Stimulated activated CD4-positive, alpha-beta T cell treated with anti-CD3 and anti-CD28 coated beads, Interleukin-2, amount 100 ng/mL, for 4 hours (primary cell): ENCODE measurements around the gene RECQL5.

Experiments
- DNase-seq: peaks from one replicate; pipeline ENCODE4 v3.0.0-alpha.2; 2020; ENCODE audit warnings: low read depth

RECQL5 gene

DNA sequence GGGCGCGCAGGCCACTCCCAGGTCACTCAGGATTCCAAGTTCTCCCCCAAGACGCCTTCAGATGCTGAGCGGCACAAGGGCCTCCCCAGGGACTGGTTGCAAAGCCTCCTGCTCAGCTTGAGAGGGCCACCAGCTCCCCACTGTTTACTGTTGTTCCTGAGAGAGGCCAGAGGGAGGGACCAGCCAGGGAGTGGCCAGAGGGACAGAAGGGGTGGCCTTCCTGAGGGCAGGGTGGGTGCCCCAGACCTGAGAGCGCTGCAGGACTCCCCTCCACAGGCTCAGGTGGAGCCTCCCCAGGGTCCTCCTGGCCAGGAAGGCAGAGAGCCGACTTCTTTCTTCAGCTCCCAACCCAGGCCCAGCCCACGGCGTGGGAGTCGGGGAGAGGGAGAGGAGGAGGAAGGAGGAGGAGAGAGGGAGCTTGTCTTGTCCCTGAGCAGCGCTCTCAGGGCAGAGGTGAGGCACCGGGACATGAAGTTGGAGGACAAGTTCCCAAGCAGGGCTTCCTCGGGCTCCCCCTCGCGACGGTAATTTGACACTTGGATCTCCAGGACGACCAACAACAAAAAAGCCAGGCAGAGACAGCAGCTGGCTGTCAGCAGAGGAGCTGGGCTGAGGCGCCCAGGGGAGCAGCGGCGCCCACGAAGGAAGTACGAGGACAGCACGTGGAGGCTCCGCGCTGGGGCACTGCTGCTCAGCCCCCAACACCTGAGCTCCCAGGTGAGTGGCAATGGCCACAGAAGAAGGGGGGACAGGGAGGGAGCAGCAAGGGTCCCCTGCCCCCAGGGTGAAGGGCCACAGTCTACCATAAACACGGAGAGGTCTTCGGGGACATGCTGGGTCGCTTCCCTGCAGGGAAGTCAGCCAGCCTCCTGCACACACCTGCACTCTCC is 33.2 kb downstream of the RECQL5 start:
- peak; percentile 33 for DNase-seq

DNA sequence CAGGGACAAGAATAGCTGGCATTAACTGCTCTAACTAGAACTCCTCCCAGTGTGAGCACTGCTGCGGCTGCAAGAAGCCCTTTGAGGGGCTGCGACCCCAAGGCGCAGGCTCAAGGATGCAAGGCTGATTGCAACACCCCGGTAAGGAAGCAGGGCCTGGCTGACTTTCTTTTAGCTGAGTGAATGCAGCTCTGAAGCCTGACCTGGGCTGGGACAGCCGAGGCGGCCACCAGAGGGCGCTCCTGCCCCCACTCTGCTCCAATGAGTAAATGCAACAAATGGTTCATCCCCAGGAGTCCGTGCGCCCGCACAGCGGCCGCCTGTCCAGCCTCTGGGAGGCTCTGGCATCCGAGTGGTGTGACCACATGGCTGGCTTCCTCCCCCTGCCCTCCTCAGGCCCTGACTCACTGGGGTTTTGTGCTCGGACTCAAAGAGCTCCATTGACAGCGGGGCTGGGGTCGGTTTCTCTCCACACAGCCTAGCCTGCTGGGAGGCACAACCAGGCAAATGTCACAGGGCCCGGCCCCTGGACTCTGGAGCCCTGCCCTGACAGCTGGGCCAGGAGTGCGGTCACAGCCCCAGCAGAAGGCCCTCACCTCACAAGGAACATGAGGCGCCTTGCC is 34.0 kb downstream of the RECQL5 start, which contains the start of gene SMIM5:
Gene SMIM5 (plus strand): TSS at position 572 of the 623 bp plus-strand sequence. CDS start 6,768 bp downstream, outside the sequence.
- DNase-seq = peak; percentile 71

DNA sequence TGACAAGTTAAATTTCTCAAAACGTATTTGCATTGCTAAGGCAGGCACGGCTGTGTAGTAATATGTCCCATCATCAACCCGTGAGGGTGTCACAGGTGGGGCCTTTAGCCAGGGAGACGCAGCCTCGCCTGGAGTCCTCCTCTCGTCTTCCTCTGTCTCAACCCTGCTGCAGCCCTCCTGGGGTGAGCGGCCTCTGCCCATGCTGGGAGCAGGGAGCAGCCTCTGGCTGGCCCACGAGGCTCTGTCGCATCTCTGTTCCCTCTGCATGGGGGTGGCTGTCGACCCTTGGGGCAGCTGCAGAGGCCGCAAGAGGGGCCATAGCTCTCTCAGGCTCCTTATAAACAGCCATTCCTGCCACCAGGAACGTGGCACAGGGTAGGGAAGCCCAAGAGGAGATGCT is 34.5 kb downstream of the RECQL5 start:
- DNase-seq = no peak

DNA sequence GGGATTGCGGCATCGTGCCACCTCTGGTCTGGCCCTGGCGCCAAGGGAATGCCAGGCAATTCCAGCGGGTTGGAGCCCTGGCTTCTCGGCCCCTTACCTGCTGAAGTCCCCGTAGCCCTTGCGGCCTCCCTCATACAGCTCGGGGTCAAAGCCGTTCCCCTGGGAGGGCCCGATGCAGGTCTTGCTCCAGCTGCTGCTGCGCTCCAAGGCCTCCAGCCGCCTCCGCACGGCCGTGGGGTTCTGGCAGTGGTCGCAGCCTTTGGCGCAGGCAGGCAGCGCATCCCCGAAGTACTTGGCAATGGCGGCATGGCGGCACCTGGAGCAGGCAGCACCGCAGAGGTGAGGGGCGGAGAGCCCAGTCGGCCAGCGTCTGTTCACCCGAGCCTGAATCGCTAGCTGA is 35.6 kb downstream of the RECQL5 start:
- no peak for DNase-seq

GRCh38 chr17:75630071-75630917 is 36.7 kb downstream of the RECQL5 start:
- no peak for DNase-seq

- DNase-seq = no peak
Measured at GRCh38 chr17:75629157-75629556, 37.8 kb downstream of the RECQL5 start.

DNA sequence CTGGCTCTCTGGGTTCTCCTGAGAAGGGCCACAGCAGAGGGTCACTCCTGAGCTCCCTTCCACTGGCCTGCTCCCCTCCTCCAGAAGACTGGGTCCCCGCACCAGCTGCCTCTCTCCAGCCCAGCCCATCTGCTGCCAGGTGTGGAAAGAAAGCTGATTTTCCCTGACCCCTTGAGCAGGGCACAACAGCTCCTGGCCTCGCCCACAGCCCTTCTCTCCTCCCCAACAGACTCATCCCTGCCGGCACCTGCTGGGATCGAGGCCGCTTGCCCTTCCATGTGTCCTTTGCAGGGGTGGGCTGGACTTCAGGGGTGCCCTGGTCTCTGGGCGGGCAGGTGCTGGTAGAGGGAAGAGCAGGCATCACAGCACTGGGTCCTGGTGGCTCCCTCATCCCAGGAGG is 38.5 kb downstream of the RECQL5 start:
- DNase-seq = no peak

GRCh38 chr17:75627094-75627493 is 39.9 kb downstream of the RECQL5 start:
- no peak for DNase-seq

- no peak for DNase-seq
Measured at GRCh38 chr17:75626496-75627038, 40.4 kb downstream of the RECQL5 start.

DNA sequence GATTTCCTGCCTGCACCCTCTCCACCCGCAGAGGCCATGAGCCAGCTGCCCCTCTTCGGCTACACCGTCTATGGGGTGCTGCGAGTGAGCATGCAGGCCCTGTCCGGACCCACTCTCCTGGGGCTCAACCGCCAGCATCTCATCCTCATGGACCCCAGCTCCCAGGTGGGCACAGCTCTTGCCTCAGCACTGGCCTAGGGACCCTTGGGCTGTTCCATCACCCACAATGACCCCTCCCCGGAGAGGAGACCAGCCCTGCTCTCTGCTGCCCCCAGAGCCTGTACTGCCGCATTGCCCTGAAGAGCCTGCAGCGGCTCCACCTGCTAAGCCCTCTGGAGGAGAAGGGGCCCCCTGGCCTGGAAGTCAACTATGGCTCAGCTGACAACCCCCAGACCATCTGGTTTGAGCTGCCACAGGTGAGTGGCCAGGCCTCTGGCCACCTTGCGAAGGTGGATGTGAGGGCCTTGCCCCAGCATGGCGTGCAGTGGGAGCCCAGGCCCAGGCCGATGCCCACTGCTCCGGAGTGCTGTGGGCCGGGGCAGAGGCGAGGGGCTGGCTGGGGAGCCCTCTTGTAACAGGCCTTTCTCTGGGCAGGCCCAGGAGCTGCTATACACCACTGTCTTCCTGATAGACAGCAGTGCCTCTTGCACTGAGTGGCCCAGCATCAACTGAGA is 41.0 kb downstream of the RECQL5 start:
- no peak for DNase-seq

DNA sequence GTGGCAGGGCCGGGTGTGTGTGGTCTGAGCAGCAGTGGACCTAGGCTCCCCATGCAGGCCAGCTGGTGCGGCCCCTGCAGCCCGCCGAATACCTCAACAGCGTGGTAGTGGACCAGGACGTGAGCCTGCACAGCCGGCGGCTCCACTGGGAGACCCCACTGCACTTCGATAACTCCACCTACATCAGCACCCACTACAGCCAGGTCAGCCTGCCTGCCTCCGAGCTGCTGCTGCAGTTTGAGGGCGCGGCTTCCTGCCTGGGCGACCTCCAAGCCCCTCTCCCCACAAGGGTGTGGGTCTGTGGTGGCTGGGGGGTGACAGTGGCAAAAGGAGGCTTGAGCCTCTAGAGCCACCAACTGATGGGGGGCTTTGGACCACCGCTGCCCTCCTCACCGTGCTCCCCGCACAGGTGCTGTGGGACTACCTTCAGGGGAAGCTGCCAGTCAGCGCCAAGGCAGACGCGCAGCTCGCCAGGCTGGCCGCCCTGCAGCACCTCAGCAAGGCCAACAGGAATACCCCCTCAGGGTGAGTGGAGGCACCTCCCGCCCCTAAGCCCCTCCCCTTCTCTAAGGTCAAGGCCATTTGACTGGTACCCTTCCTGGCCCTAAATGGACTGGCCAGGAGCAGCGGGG is 42.1 kb downstream of the RECQL5 start:
- no peak for DNase-seq

DNA sequence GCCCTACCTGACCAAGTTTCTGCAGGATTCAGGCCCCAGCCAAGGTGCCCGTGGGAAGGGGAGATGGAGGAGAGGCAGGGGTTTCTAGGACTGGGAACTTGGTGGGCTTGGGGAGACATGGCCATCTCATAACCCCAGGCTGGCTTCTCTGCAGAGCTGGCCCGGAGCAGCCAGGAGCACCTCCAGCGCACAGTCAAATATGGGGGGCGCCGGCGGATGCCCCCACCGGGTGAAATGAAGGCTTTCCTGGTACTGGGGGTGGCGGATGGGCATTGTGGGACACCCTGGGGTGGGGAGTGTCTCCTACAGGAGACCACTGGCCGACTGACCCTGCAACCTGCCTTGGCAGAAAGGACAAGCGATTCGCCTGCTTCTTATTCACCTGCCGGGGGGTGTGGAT is 42.9 kb downstream of the RECQL5 start:
- no peak for DNase-seq

GRCh38 chr17:75623386-75623785 is 43.6 kb downstream of the RECQL5 start:
- no peak for DNase-seq

GRCh38 chr17:75622771-75623273 is 44.1 kb downstream of the RECQL5 start:
- DNase-seq = no peak

GRCh38 chr17:75622076-75622475 is 44.9 kb downstream of the RECQL5 start:
- DNase-seq = no peak

DNA sequence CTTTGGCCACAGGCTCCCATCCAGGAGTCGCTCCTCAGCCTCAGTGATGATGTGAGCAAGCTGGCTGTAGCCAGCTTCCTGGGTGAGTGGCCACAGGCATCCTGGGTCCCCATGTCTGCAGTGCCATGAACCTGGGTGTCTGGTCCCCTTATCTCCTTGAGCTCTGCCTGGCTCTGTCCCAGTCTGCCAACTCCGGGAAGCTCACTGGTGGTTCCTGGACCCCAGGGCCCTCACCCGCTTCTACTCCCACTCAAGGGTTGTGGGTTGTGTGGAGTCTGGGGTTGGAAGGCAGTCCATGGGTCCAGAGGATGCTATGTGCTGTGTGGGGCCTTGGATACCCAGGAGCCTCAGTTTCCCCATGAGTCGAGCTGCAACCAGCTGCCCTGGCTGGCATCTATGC is 45.5 kb downstream of the RECQL5 start:
- DNase-seq = no peak

GRCh38 chr17:75619506-75620431 is 47.2 kb downstream of the RECQL5 start:
- DNase-seq = no peak

DNA sequence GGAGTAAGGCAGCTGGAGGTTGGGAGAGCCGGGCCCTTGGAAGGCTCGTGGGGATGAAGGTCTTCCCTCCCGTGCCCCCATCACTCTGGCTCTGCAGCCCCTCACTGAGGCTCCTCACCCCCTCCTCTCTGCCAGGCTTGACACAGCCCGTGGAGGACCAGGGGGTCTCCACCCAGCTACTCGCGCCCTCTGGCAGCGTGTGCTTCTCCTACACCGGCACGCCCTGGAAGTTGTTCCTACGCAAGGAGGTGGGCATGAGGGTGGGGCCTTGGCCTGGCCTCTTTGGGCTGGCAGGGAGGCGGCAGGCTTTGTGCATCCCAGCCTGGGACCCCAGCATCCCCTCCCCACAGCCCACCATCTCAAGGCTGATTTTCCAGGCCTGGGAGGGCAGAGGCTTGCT is 49.3 kb downstream of the RECQL5 start:
- DNase-seq = no peak

DNA sequence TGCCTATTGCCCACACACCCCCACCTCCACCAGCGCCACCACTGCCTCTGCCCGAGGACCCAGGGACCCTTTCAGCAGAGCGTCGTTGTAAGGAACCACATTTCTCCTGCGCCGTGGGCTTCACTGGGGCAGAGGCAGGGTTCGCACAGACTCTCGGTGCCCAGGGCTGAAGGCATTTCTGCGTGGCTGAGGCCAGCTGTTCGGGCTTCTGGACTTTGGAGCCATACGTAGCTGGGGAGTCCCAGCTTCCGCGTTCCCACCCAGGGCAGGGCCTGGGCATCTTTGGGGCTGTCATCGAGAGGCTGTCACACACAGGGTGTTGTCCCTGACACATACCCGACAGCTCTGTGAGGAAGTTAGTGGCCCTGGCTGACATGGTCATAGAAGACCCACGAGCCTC is 49.7 kb downstream of the RECQL5 start:
- DNase-seq = no peak
